Lung (tissue), 12 donors: ENCODE measurements around the gene RLN3. TPM values are rescaled to one million over a fixed set of nuclear protein-coding genes. Genes with fewer than 3 reads are reported as not detected.

Source experiments
- ATAC-seq: fragments of 200-7000 bp; cut with Tn5 transposase; one replicate; pipeline ENCODE4 v1.9.1; 2020; ENCODE audit warnings: moderate number of reproducible peaks; ENCODE audit not compliant: insufficient read depth, low FRiP score
- DNase-seq, 3 donors: peaks; one replicate each; pipeline ENCODE4 v3.0.0-alpha.2; 2013 to 2017
- H3K27ac ChIP-seq, 2 donors: one replicate each; pipeline ENCODE4 v1.5.1; 2013; ENCODE audit warnings: mild to moderate bottlenecking in 2 of 2, moderate library complexity in 2 of 2, control low read depth in 1 of 2, inconsistent platforms in 1 of 2, low read depth in 1 of 2, low read length in 1 of 2
- H3K27me3 ChIP-seq, 3 donors: one replicate each; pipeline ENCODE4 v1.5.1; 2013; ENCODE audit warnings: low read length in 2 of 3; ENCODE audit not compliant: control insufficient read depth in 3 of 3, insufficient read depth in 3 of 3
- H3K36me3 ChIP-seq, 4 donors: one replicate each; pipeline ENCODE4 v1.5.1; 2013; ENCODE audit warnings: low read length in 4 of 4, mild to moderate bottlenecking in 1 of 4, moderate library complexity in 1 of 4; ENCODE audit not compliant: control insufficient read depth in 4 of 4, insufficient read depth in 4 of 4
- H3K4me1 ChIP-seq, 5 donors: one replicate each; pipeline ENCODE4 v1.5.1; 2013; ENCODE audit warnings: low read length in 5 of 5, mild to moderate bottlenecking in 2 of 5, moderate library complexity in 1 of 5; ENCODE audit not compliant: control insufficient read depth in 5 of 5, insufficient read depth in 5 of 5
- H3K4me3 ChIP-seq: one replicate; pipeline ENCODE4 v1.5.1; 2013; ENCODE audit warnings: mild to moderate bottlenecking, control low read depth, moderate library complexity
- H3K9ac ChIP-seq, 2 donors: one replicate each; pipeline ENCODE4 v1.5.1; 2013; ENCODE audit warnings: low read length in 2 of 2, control low read depth in 1 of 2; ENCODE audit not compliant: insufficient read depth in 1 of 2
- H3K9me3 ChIP-seq, 4 donors: one replicate each; pipeline ENCODE4 v1.5.1; 2013; ENCODE audit warnings: low read length in 3 of 4, mild to moderate bottlenecking in 1 of 4, moderate library complexity in 1 of 4; ENCODE audit not compliant: control insufficient read depth in 4 of 4, insufficient read depth in 3 of 4
- CTCF ChIP-seq: IDR thresholded peaks from 2 replicates; pipeline ENCODE4 v1.5.1; 2012; ENCODE audit warnings: mild to moderate bottlenecking; ENCODE audit errors: control extremely low read depth, extremely low read depth
- WGBS, 2 donors: extraction: QIAGEN DNeasy Blood & Tissue Kit; methylation state at CpG; one replicate each; pipeline ENCODE4 v1.1.7; 2013; 5-methylcytosine and 5-hydroxymethylcytosine counted together
- polyA plus RNA-seq, 2 donors: library from polyadenylated mRNA; stranded (reverse); fragments of 200-250 nt; gene quantifications; one replicate each; pipeline ENCODE4 v1.2.1, GENCODE V29; 2013
- total RNA-seq, 2 donors: library from RNA; depleted of rRNA in 1 of 2; stranded (reverse); fragments of >200 nt in 1 of 2; gene quantifications; one replicate each; pipeline ENCODE4 v1.2.1, GENCODE V29; 2014 to 2021
- donor health status: control.
- donor health status: control.
- donor health status: Bipolar disorder and iron deficiency.
- donor health status: healthy.
- donor health status: DM: yes; HTN: yes; CAD: no.

The RLN3 gene
- total and polyA plus RNA-seq, 4 donors: 0.50 to 0.52 TPM; not detected in 2

GRCh38 chr19:14003251-14004055 lies 24.5 kb upstream of the RLN3 start:
- Histone ChIP-seq H3K36me3 (peaks cover 0 to 8% (median 0%) of the 10 kb centered on the region in 4 donors), H3K4me1 (peaks cover 0 to 5% (median 3%) of the 10 kb centered on the region in 5 donors), H3K27me3 (no peaks in the 10 kb centered on the region), H3K9ac (peak overlapping the region in 1 of 2 donors; percentile 28), H3K9me3 (peaks cover 0 to 5% (median under 1%) of the 10 kb centered on the region in 4 donors), H3K27ac (peak overlapping the region; percentile 62 to 87), H3K4me3 (no peak overlapping the region)
- no peak for TF ChIP-seq CTCF
- 32% methylated on average over 10 of the region's 10 CpGs for WGBS, 2 donors
- ATAC-seq (no peak), DNase-seq (no peak)

- H3K9ac ChIP-seq: peak overlapping the region in 1 of 2 donors; percentile 15
- peak overlapping the region; percentile 94 to 97 for H3K27ac ChIP-seq
- peaks cover 0 to 5% (median 3%) of the 10 kb centered on the region in 5 donors for H3K4me1 ChIP-seq
- no peaks in the 10 kb centered on the region for H3K27me3 ChIP-seq
- DNase-seq (peak in 2 of 3 donors; percentile 37 to 49), ATAC-seq (no peak)
- no peaks in the 10 kb centered on the region for H3K9me3 ChIP-seq
- no peak overlapping the region for H3K4me3 ChIP-seq
- H3K36me3 ChIP-seq: no peaks in the 10 kb centered on the region
- WGBS, 2 donors: 17% methylated on average over 14 of the region's 14 CpGs
- no peak for TF ChIP-seq CTCF
These were observed 23.2 kb upstream of the RLN3 start for GRCh38 chr19:14004619-14005348.

- H3K4me1 ChIP-seq: peaks cover 0 to 5% (median 3%) of the 10 kb centered on the region in 5 donors
- peak overlapping the region; percentile 15 to 49 for H3K9ac ChIP-seq
- peak overlapping the region; percentile 94 to 97 for H3K27ac ChIP-seq
- peak; percentile 66 for ATAC-seq
- H3K4me3 ChIP-seq: peak overlapping the region; percentile 31
- peak; percentile 91 to 95 (median 92) for DNase-seq
- WGBS, 2 donors: 3 to 4% methylated on average over 34 to 50 of the region's 50 CpGs
- TF ChIP-seq CTCF: no peak
- H3K36me3 ChIP-seq: no peaks in the 10 kb centered on the region
- no peaks in the 10 kb centered on the region for H3K9me3 ChIP-seq
- H3K27me3 ChIP-seq: no peaks in the 10 kb centered on the region
These were observed 22.4 kb upstream of the RLN3 start for GRCh38 chr19:14005349-14006084.
